ENCODE measurements around the gene ARSA.
"Not testable (repeated sequence)": the region's sequence is repeated elsewhere in the genome, so short reads cannot be mapped to it uniquely, and the experiment has no call there.

Gene ARSA

GRCh38 chr22:50621948-50622722 lies 5.8 kb downstream of the ARSA start:
- DNase-seq (ENCODE audit: low read depth): no peak

GRCh38 chr22:50621356-50621880 lies 6.5 kb downstream of the ARSA start:
- DNase-seq (ENCODE audit: low read depth): no peak

DNA sequence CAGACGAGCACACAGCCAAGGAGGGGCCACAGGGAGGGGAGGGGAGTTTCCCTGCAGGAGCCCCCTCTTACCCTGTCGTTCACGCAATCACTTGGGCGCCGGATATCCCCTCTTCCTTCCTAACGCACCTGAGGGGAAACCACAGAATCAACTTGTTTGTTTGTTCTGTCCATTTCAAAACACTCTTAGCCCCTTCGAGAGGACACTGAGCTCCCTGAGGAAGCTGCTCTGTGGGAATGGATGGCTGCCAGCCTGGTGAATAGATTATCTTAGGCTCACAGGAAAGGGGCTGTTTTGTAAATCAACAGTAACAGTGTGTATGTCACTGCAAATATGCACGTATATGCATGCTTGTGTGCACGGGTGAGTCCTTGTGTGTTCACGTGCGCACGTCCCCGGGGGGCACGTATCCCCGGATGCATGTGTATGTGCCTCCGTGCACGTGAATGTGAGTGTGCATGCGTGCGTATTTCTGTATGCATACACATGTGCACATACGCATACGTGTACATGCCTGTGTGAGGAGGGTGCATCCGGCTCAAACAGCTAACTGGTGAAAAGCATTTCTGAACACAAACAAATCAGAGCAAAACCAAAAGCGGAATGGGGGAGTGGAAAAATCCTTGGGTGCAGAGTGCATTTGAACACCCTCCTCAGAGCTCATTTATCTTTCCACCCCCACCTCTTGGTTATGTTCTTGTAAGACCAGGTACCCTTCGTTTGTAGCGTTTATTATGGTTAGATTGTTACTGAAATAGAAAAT lies 7.2 kb downstream of the ARSA start:
- DNase-seq (ENCODE audit: low read depth): no peak

DNA sequence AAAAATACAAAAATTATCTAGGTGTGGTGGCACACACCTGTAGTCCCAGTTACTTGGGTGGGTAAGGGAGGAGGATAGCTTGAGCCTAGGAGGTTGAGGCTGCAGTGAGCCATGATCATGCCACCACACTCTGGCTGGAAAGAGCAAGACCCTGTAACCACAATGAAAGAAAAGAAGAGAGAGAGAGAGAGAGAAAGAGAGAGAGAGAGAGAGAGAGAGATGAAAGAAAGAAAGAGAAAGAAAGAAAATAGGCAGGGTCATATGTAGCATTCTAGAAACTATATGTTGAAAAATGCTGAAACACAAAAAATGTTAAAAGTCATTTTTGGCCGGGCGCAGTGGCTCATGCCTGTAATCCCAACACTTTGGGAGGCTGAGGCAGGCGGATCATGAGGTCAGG lies 13.7 kb downstream of the ARSA start:
- DNase-seq (ENCODE audit: low read depth): not testable (repeated sequence)

DNA sequence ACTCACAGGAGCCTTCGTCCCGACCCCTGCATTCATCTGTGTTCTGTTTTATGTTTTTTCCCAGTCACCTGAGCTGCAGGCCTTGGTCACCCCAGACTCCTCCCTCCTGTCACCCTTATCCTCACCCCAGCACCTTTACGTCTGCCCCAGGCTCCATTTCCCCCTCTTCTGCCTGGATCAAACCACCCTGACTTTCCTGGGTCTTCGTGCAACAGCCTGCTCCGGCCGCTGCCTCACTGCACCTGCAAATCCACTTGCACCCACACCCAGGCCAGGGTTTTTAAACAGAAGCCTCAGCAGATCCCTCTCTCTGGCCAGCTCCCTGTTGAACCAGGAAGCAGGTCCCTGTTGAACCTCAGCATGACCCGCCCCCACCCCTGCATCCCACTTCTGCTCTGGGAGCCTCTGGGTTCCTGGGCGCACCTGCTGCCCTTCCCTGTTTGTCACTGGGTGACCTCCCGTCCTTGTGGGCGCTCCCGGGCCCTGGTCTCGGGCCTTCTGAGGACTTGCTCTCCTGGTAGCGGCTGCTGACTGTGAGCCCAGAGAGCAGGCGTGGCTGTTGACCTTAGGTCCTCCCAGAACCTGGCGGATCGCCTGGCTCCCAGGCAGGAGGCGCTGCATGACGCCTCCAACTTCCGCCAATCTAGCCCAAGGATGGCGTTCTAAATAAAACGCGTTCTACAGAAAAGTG lies 14.5 kb downstream of the ARSA start:
- DNase-seq (ENCODE audit: low read depth): no peak

DNA sequence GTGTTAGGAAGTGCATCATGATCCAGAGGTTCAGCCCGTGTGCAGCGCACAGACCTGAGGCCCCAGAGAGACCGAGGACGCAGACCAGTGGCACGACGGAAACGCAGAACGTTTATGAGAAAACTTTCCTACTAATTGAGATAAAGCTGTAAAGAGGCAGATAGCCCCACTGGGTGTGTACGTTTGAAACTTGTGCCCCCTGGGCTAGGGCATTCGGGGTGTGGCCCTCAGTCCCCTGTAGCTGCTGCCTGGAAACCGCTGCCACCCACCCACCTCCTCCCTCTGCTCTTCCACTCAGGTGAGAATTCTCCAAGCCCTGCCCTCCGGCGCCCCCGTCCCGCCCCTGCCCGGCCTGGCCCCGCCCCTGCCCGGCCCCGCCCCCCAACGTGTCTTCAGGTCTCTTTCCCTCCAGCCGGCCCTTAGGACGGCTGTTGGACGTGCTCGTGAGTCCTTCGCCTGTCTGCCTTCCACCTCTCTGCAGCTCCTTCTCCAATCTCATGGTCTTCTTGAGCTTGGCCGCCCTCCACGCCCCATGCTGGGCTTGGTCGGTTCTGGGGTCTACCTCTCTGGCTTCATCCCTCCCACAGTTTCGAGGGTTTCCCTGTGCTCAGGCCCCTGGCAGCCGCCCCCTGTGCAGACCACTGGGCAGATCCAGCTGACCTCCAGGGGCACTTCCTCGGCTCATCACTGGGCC lies 15.3 kb downstream of the ARSA start:
- no peak for DNase-seq (ENCODE audit: low read depth)

DNA sequence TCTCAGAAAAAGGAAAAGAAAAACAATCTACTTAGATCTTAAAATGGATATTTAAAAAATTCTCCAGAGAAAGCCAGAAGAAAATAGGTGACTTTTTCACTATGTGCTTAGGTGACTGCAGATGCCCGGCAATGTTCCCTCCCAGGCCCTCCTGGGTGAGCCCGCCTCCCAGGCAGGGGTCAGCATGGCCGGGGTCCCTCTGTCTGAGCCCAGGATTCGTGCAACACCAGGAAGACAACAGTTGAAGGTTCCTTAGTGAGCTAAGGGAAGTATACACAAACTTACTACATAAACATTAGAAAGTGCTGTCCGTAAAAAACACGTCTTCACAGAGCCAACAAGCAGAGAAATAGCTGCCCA lies 15.8 kb downstream of the ARSA start:
- DNase-seq (ENCODE audit: low read depth): no peak

DNA sequence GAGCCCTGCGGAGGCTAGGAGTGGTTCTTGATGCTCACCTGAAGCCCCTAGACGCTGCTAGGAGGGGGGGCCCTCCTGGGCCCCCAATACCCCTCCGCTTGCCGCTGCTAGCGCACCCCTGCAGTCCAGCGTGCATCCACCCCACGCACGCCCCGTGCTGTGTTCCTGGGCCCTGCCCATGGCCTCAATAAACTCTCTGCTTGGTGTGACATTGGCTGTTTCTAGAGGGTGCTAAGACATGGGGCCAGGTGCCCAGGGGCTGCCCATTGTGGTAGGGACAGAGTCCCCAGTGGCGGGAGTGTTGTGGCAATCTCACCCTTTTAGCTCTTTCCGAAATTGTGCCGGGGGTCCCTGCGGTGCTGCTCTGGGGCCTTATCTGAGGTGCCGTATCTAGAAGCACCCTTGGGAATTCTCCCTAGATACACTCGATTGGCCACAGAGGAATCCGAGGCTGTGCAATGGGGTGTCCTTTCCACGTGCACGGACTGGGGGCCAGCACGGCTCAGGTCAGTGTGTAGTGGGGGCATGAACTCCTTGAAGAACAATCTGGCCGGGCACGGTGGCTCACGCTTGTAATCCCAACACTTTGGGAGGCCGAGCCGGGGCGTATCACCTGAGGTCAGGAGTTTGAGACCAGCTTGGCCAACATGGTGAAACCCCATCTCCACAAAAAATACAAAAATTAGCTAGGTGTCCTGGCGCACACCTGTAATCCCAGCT lies 16.5 kb downstream of the ARSA start:
- DNase-seq (ENCODE audit: low read depth): no peak

- DNase-seq (ENCODE audit: low read depth): no peak
Measured at GRCh38 chr22:50610581-50610980, 17.4 kb downstream of the ARSA start.

- no peak for DNase-seq (ENCODE audit: low read depth)
Measured at GRCh38 chr22:50610041-50610451, 17.9 kb downstream of the ARSA start.

DNA sequence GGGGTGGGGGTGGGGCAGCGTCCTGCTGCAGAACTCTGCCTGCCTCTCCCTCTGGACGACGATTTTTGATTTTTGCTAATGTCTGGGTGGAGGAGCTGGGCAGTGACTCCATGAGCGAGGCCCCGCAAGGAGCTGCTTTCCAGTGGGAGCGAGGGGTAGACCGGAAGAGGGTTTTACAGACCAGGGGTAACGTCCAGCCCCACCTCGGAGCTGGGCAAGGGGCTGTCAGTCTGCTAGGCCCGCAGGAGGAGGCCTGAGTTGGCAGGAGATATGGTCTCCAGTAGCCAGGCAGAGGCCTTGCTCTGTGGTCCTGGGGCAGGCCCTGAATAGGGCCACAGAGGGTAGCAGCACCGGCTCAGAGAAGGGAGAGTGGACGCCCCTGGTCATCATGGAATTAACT lies 18.4 kb downstream of the ARSA start:
- DNase-seq (ENCODE audit: low read depth): no peak

DNA sequence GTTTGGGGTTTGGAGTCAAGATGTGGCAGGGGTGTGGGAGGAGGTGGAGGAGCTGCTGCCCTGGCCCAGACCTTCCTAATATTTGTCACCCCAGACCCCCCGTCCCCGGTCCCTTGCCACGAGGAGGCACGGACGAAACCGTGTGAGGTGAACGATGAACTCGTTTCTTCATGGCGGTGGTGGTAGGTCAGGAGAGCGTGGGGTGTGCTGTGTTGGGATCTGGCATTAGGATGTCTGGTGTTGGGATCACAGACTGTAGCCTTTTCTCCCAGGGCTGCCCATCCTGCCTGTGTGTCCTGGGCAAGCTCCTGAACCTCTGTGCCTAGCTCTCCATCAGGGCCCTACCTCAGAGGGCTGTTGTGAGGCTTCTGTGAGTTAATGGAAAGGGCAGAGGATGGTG lies 19.0 kb downstream of the ARSA start:
- no peak for DNase-seq (ENCODE audit: low read depth)

DNA sequence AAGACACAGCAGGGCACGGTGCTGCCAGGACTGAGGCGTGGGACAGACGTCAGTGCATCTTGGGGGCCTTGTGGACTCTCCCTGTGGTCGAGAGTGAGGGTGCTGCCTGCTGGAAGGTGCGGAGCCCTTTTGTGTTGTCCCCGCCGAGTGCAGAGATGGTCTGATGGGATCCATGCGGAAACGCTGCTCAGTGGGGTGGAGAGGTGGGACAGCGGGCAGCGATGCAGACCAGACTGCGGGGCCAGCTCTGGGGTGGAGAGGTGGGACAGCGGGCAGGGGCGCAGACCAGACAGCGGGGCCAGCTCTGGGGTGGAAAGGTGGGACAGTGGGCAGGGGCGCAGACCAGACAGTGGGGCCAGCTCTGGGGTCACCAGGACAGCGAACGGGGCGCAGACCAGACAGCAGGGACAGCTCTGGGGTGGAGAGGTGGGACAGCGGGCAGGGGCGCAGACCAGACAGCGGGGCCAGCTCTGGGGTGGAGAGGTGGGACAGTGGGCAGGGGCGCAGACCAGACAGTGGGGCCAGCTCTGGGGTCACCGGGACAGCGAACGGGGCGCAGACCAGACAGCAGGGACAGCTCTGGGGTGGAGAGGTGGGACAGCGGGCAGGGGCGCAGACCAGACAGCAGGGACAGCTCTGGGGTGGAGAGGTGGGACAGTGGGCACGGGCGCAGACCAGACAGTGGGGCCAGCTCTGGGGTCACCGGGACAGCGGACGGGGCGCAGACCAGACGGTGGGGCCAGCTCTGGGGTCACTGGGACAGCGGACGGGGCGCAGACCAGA lies 19.7 kb downstream of the ARSA start:
- DNase-seq (ENCODE audit: low read depth): not testable (repeated sequence)

- DNase-seq (ENCODE audit: low read depth): no peak
Measured at GRCh38 chr22:50607659-50608020, 20.3 kb downstream of the ARSA start.

DNA sequence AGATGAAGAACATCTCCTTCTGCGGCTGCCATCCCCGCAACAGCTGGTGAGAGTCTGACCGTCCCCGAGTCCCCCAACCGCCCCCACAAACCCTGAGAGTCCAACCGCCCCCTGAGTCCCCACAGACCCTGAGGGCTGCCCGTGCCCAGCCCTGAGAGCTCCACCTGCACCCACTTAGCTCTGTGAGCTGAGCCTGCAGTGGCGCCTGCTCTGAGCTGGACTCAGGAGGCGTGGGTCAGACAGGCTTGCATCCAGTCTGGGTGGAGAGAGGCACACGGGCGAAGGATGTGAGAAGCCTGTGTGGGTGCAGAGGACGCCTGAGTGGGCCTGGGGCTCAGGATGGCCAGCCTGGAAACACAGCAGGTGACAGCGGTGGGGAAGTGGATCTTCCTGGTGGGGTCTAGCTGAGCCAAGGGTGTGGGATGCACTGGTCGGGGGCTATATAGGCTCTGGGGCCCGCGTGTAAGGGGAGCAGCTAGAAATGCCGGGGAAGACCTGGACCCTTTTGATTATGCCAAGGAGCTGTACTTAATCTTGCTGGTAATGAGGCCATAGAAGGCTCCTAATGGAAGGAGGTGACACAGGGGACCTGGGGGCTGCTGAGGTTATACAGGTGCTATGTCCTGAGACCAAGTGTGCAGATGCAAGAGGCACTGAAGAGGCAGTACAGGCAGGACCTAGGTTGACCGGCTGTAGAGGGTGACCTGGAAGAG lies 20.9 kb downstream of the ARSA start:
- no peak for DNase-seq (ENCODE audit: low read depth)

- DNase-seq (ENCODE audit: low read depth): no peak
Measured at GRCh38 chr22:50606165-50606945, 21.6 kb downstream of the ARSA start.

DNA sequence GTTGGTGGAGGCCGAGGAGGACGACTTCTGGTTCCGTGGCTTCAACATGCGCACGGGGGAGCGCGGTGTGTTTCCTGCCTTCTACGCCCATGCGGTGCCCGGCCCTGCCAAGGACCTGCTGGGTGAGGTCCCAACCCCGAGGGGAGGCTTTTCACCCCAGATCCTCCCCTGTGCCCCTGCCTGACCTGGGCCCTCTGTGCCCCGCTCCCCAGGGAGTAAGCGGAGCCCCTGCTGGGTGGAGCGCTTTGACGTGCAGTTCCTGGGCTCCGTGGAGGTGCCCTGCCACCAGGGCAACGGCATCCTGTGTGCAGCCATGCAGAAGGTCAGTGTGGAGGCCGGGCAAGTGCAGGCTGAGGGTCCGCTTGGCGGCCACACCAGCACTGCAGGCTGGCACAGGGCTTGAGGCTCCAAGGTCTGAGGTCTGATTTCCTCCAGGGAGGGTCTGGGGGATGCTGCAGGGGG lies 22.3 kb downstream of the ARSA start:
- no peak for DNase-seq (ENCODE audit: low read depth)

GRCh38 chr22:50605002-50605612 lies 22.8 kb downstream of the ARSA start:
- DNase-seq (ENCODE audit: low read depth): no peak
